ENCODE data around the gene LRP10. TPM values are rescaled to one million over a fixed set of nuclear protein-coding genes. Genes with fewer than 3 reads are reported as not detected.

The LRP10 gene
- polyA plus RNA-seq, 2 of the 4 experiments (the other 2 are of a cell fraction): 57.2 to 74.3 TPM

GRCh38 chr14:22839159-22839779 is 32.3 kb upstream of the LRP10 start:
- Histone ChIP-seq H3K4me3 (no peak overlapping the region), H3K4me2 (no peak overlapping the region), H3K4me1 (no peaks in the 10 kb centered on the region), H3K27ac (peak overlapping the region in 1 of 2 experiments; percentile 14; a peak in 2 of 6 replicates), H3K9me3 (no peaks in the 10 kb centered on the region)
- no peak for FAIRE-seq
- no peak for TF ChIP-seq CHD4 (IDR thresholded peaks at IDR 0.05; ENCODE audit: borderline replicate concordance)
- no peak for TF ChIP-seq JUN (IDR thresholded peaks at IDR 0.05)
- no peak for TF ChIP-seq RARB (CRISPR knock-in tag; IDR thresholded peaks at IDR 0.05)
- TF ChIP-seq HOXA7 (CRISPR knock-in tag; IDR thresholded peaks at IDR 0.05): no peak
- TF ChIP-seq E2F6 (IDR thresholded peaks at IDR 0.05; ENCODE audit: borderline replicate concordance, low read depth): no peak
- 80% methylated on average over 6 of the region's 6 CpGs for WGBS (ENCODE audit: missing lambda C conversion rate)
- CTCF ChIA-PET: interaction anchor here (0.7 to 14.1 kb wide), 9 partner anchors 9 to 283 kb away, joined by 3 to 195 read pairs (median 4); partner anchors contain the start of gene MRPL52
- no peak for DNase-seq (ENCODE audit: low read depth in 1 of 2, low spot score in 1 of 2)
- POLR2A ChIA-PET: no interaction called here
- peak in 1 of 2 experiments; percentile 9; a peak in 1 of 6 replicates for ATAC-seq

GRCh38 chr14:22841311-22841710 is 30.2 kb upstream of the LRP10 start:
- CTCF ChIA-PET: interaction anchor here (1.0 to 14.1 kb wide), 4 partner anchors 11 to 285 kb away, joined by 3 to 195 read pairs (median 4); no protein-coding TSS in a partner anchor
- no peak for FAIRE-seq
- 91% methylated on average over 8 of the region's 9 CpGs for WGBS (ENCODE audit: missing lambda C conversion rate)

More at GRCh38 chr14:22841311-22841710, 30.2 kb upstream of the LRP10 start:
- Histone ChIP-seq H3K4me3 (no peak overlapping the region), H3K4me1 (no peaks in the 10 kb centered on the region), H3K4me2 (no peak overlapping the region), H3K9me3 (no peaks in the 10 kb centered on the region), H3K27ac (no peak overlapping the region)
- DNase-seq (ENCODE audit: low read depth in 1 of 2, low spot score in 1 of 2) (no peak), ATAC-seq (no peak)
- no peak for TF ChIP-seq E2F6 (IDR thresholded peaks at IDR 0.05; ENCODE audit: borderline replicate concordance, low read depth)
- no peak for TF ChIP-seq MAX (IDR thresholded peaks at IDR 0.05)
- no peak for TF ChIP-seq NPAS2 (CRISPR knock-in tag; IDR thresholded peaks at IDR 0.05; ENCODE audit: borderline replicate concordance)
- no peak for TF ChIP-seq SREBF2 (IDR thresholded peaks at IDR 0.05)
- TF ChIP-seq GATA3 (IDR thresholded peaks at IDR 0.05; ENCODE audit: borderline replicate concordance): no peak
- no peak for TF ChIP-seq CTCF (IDR thresholded peaks at IDR 0.05)
- no peak for TF ChIP-seq USF2 (IDR thresholded peaks at IDR 0.05)
- no peak for TF ChIP-seq MAZ (IDR thresholded peaks at IDR 0.05; ENCODE audit: borderline replicate concordance, low read depth, low read length)
- TF ChIP-seq SMC3 (IDR thresholded peaks at IDR 0.05): no peak
- no peak for TF ChIP-seq ATOH8 (CRISPR knock-in tag; IDR thresholded peaks at IDR 0.05; ENCODE audit: low read depth)
- no peak for TF ChIP-seq ZNF302 (CRISPR knock-in tag; IDR thresholded peaks at IDR 0.05)
- TF ChIP-seq RNF2 (IDR thresholded peaks at IDR 0.05; ENCODE audit: borderline replicate concordance, low read depth): no peak
- no peak for TF ChIP-seq TFCP2L1 (CRISPR knock-in tag; IDR thresholded peaks at IDR 0.05)
- POLR2A ChIA-PET: interaction anchor here (0.6 kb wide), 1 partner anchor 61 kb away, joined by 3 read pairs; no protein-coding TSS in a partner anchor

Data from A549 (cell line).